ENCODE results near the gene PTPRD.

The PTPRD gene

DNA sequence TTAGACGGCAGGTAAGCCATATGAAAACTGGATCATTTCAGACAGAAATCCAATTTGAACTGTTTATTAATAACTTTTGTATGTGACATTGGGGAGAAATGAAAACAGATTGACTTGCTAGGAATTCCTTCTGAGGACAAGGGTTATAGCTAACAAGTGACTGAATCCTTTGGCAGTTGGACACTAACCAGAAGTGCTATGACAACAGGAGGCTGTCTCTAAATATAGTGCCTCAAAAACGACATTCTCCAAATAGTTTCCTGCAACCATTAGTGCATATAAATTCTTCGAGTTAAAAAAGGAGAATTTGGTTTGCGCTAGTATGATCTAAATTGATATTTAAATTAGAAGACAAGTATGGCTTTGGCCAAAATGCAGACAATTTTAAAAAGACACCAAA lies 338.6 kb downstream of the PTPRD start:
- no peak for DNase-seq (ENCODE audit: low spot score)
- TF ChIP-seq, protein P1, sequence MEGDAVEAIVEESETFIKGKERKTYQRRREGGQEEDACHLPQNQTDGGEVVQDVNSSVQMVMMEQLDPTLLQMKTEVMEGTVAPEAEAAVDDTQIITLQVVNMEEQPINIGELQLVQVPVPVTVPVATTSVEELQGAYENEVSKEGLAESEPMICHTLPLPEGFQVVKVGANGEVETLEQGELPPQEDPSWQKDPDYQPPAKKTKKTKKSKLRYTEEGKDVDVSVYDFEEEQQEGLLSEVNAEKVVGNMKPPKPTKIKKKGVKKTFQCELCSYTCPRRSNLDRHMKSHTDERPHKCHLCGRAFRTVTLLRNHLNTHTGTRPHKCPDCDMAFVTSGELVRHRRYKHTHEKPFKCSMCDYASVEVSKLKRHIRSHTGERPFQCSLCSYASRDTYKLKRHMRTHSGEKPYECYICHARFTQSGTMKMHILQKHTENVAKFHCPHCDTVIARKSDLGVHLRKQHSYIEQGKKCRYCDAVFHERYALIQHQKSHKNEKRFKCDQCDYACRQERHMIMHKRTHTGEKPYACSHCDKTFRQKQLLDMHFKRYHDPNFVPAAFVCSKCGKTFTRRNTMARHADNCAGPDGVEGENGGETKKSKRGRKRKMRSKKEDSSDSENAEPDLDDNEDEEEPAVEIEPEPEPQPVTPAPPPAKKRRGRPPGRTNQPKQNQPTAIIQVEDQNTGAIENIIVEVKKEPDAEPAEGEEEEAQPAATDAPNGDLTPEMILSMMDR (IDR thresholded peaks at IDR 0.05; ENCODE audit: extremely low read depth, missing control alignments) = no peak

GRCh38 chr9:10272830-10273229 lies 340.0 kb downstream of the PTPRD start:
- no peak for DNase-seq (ENCODE audit: low spot score)
- TF ChIP-seq, protein P1 (IDR thresholded peaks at IDR 0.05; ENCODE audit: extremely low read depth, missing control alignments) = no peak

DNA sequence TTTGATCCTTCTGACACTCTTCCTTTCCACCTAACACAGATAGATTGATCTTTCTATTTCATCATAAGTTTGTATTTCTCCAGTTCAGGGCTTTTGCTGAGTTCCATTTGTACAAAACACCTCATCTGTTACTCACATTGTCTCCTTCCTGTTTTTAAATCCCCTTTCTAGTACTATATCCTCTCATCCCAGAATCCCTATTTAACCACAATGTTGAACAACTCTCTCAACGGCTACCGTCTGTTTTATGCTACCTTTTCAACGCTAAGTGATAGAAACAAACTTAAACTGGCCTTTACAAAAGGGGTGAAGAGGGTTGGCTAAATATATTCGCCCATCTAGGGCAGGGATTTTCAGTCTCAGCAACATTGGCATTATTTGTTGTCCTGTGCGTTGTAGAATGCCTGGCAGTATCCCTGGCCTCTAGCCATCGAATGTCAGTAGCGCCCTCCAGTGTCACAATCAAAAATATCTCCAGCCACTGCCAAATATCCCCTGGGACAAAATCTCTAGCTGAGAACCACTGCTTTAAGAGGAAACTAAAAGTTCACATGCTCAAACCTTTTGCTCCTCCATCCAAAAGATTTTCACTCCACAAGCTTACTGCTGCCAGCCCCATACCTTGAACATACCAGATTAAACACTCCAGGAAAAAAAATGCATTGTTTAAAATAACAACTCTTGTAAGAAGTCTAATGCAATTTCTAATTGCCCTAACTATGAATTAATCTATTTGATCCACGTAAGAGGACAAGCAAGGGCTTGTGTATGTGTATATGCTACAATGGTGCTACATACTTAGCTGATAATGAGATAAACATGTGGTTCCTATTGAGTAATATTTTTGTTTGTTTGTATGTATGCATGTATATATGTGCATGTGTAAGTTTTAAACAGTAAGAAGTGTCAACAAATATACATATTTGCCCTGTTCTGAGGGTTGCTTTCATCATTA lies 344.0 kb downstream of the PTPRD start:
- DNase-seq (ENCODE audit: low spot score) = peak; percentile 5
- TF ChIP-seq, protein P1 (IDR thresholded peaks at IDR 0.05; ENCODE audit: extremely low read depth, missing control alignments) = peak; percentile 49

DNA sequence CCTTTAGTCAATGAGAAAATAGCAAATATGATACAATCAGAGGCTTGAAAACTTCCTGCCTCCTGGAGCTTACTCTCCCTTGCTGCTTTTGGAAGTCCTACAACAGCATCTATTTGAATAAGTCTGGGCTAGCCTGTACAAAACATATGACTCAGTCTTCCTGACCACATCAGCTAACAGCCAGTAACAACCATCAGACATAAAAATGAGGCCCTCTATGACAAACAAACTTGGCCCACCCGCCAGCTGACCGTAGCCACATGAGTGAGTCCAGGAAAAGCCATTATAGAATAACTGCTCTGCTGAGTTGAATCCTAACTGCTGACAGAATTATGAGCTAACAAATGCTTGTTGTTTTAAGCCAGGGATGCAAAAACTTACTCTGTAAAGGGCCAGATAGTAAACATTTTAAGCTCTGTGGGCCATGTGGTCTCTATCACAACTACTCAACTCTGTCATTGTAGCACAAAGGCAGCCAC lies 347.6 kb downstream of the PTPRD start:
- no peak for DNase-seq (ENCODE audit: low spot score)
- TF ChIP-seq, protein P1 (IDR thresholded peaks at IDR 0.05; ENCODE audit: extremely low read depth, missing control alignments) = no peak

GRCh38 chr9:10260501-10260900 lies 352.3 kb downstream of the PTPRD start:
- DNase-seq (ENCODE audit: low spot score) = no peak
- TF ChIP-seq, protein P1 (IDR thresholded peaks at IDR 0.05; ENCODE audit: extremely low read depth, missing control alignments) = no peak

GRCh38 chr9:10259668-10260067 lies 353.1 kb downstream of the PTPRD start:
- TF ChIP-seq, protein P1 (IDR thresholded peaks at IDR 0.05; ENCODE audit: extremely low read depth, missing control alignments) = no peak
- no peak for DNase-seq (ENCODE audit: low spot score)

DNA sequence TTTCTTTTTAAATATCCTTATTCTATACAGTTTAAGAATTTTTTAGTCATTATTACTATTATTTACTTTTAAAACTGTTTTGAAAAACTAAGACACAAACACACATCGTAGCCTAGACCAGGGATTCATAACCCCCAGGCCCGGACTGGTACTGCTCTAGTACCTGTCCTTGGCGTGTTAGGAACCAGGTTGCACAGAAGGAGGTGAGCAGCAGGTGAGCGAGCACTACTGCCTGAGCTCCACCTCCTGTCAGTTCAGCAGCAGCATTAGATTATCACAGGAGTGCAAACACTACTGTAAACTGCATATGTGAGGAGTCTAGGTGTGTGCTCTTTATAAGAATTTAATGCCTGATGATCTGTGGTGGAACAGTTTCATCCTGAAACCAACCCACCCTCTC lies 357.0 kb downstream of the PTPRD start:
- DNase-seq (ENCODE audit: low spot score) = no peak
- TF ChIP-seq, protein P1 (IDR thresholded peaks at IDR 0.05; ENCODE audit: extremely low read depth, missing control alignments) = no peak

Measured in GM20000 (cell line).